HG03159 (cell line): Measurements from ENCODE around the gene TEAD3.
"Not testable (repeated sequence)": the region's sequence is repeated elsewhere in the genome, so short reads cannot be mapped to it uniquely, and the experiment has no call there.

ENCODE experiments used
- ATAC-seq: cut with Tn5 transposase; IDR thresholded peaks from one replicate; pipeline ENCODE4 v1.9.1; 2021; ENCODE audit warnings: mild to moderate bottlenecking, moderate library complexity; ENCODE audit not compliant: unreplicated experiment

Gene TEAD3

GRCh38 chr6:35452183-35453090 is 44.4 kb downstream of the TEAD3 start, which contains the start of gene FANCE:
TSS of gene FANCE (plus strand) at chr6:35452338. CDS start at chr6:35452546, 208 bp downstream.
- ATAC-seq: peak; percentile 78

GRCh38 chr6:35451354-35452182 is 45.3 kb downstream of the TEAD3 start:
- no peak for ATAC-seq

GRCh38 chr6:35449287-35449881 is 47.5 kb downstream of the TEAD3 start:
- ATAC-seq: peak; percentile 38

GRCh38 chr6:35448191-35448590 is 48.7 kb downstream of the TEAD3 start:
- no peak for ATAC-seq

GRCh38 chr6:35445691-35446090 is 51.2 kb downstream of the TEAD3 start:
- ATAC-seq: no peak

GRCh38 chr6:35443341-35444030 is 53.4 kb downstream of the TEAD3 start:
- ATAC-seq: no peak

GRCh38 chr6:35442693-35443092 is 54.2 kb downstream of the TEAD3 start:
- ATAC-seq: no peak

- ATAC-seq: no peak
Measured at GRCh38 chr6:35441642-35442041, 55.2 kb downstream of the TEAD3 start.

- no peak for ATAC-seq
Measured at GRCh38 chr6:35441205-35441604, 55.7 kb downstream of the TEAD3 start.

GRCh38 chr6:35439308-35439707 is 57.6 kb downstream of the TEAD3 start:
- no peak for ATAC-seq

- ATAC-seq: not testable (repeated sequence)
Measured at GRCh38 chr6:35438378-35439065, 58.4 kb downstream of the TEAD3 start.

GRCh38 chr6:35436071-35436857 is 60.6 kb downstream of the TEAD3 start:
- ATAC-seq: no peak

GRCh38 chr6:35435074-35435837 is 61.6 kb downstream of the TEAD3 start:
- no peak for ATAC-seq

- ATAC-seq: not testable (repeated sequence)
Measured at GRCh38 chr6:35432702-35433101, 64.2 kb downstream of the TEAD3 start.

- ATAC-seq: no peak
Measured at GRCh38 chr6:35432291-35432690, 64.6 kb downstream of the TEAD3 start.

- no peak for ATAC-seq
Measured at GRCh38 chr6:35429463-35429862, 67.4 kb downstream of the TEAD3 start.

- ATAC-seq: no peak
Measured at GRCh38 chr6:35428421-35429149, 68.3 kb downstream of the TEAD3 start.

GRCh38 chr6:35427851-35428321 is 69.0 kb downstream of the TEAD3 start:
- ATAC-seq: no peak
